Upper lobe of left lung (tissue), 6 donors: ENCODE data around the gene DQX1. TPM values are rescaled to one million over a fixed set of nuclear protein-coding genes. Genes with fewer than 3 reads are reported as not detected.
A peak's percentile ranks its signal among the peaks of the same experiment; 100 is the strongest.

Experiments used
- ATAC-seq, 2 donors: fragments of 200-7000 bp; cut with Tn5 transposase; one replicate each; pipeline ENCODE4 v1.9.1; 2022; ENCODE audit warnings: mild to moderate bottlenecking in 2 of 2, moderate library complexity in 2 of 2; ENCODE audit not compliant: low FRiP score in 2 of 2
- DNase-seq, 2 donors: peaks; one replicate each; pipeline ENCODE4 v3.0.0-alpha.2; 2019 to 2020
- H3K27ac ChIP-seq, 4 donors: fragments of 200-600 bp; sonication (generic); one replicate each; pipeline ENCODE4 v1.5.1; 2016 to 2019
- H3K27me3 ChIP-seq, 4 donors: fragments of 200-600 bp; sonication (generic); one replicate each; pipeline ENCODE4 v1.5.1; 2017 to 2019
- H3K36me3 ChIP-seq, 4 donors: fragments of 200-600 bp; sonication (generic); one replicate each; pipeline ENCODE4 v1.5.1; 2016 to 2019
- H3K4me1 ChIP-seq, 4 donors: fragments of 200-600 bp; sonication (generic); one replicate each; pipeline ENCODE4 v1.5.1; 2018 to 2019
- H3K4me3 ChIP-seq, 4 donors: fragments of 200-600 bp; sonication (generic); one replicate each; pipeline ENCODE4 v1.5.1; 2017 to 2019; ENCODE audit warnings: mild to moderate bottlenecking in 2 of 4, moderate library complexity in 1 of 4
- H3K9me3 ChIP-seq, 4 donors: fragments of 200-600 bp; sonication (generic); one replicate each; pipeline ENCODE4 v1.5.1; 2018 to 2019
- EP300 ChIP-seq, 4 donors: sonication (generic); formaldehyde crosslinking; IDR thresholded peaks; one replicate each; pipeline ENCODE4 v1.5.1; 2017; ENCODE audit warnings: antibody characterized with exemption in 4 of 4, control low read depth in 2 of 4
- POLR2A ChIP-seq, 4 donors: fragments of 450-650 bp; IDR thresholded peaks; one replicate each; pipeline ENCODE4 v1.5.1; 2016 to 2017; ENCODE audit warnings: antibody characterized with exemption in 4 of 4, mild to moderate bottlenecking in 2 of 4
- POLR2AphosphoS5 ChIP-seq, 2 donors: sonication (generic); formaldehyde crosslinking; IDR thresholded peaks; one replicate each; pipeline ENCODE4 v1.5.1; 2017; ENCODE audit warnings: antibody characterized with exemption in 2 of 2
- WGBS, 2 donors: methylation state at CpG; one replicate each; pipeline ENCODE4 v1.1.5; 2017 to 2018; 5-methylcytosine and 5-hydroxymethylcytosine counted together
- total RNA-seq, 6 donors: library from RNA; depleted of rRNA in 4 of 6; stranded (reverse); fragments of >200 nt in 4 of 6; gene quantifications; one replicate each; pipeline versions ENCODE4 v1.1.0 to v1.2.1, GENCODE V29; 2016 to 2021
- TF ChIP-seq, protein P1 (sequence below), 6 experiments: fragments of 450-650 bp in 4 of 6; fragments of 200-600 bp in 2 of 6; sonication (generic) in 2 of 6; IDR thresholded peaks; one replicate each; pipeline ENCODE4 v1.5.1; 2016 to 2019; ENCODE audit warnings: antibody characterized with exemption in 6 of 6
- donor health status: DM: no; HTN: no; CAD: no; lungs with moderate emphysema.
- donor health status: DM: no; HTN: yes; CAD: no; lungs with severe emphysema.

The DQX1 gene
- total RNA-seq, 6 donors from 2014 or later: 0.26 to 0.37 (median 0.33) TPM; not detected in 3

DNA sequence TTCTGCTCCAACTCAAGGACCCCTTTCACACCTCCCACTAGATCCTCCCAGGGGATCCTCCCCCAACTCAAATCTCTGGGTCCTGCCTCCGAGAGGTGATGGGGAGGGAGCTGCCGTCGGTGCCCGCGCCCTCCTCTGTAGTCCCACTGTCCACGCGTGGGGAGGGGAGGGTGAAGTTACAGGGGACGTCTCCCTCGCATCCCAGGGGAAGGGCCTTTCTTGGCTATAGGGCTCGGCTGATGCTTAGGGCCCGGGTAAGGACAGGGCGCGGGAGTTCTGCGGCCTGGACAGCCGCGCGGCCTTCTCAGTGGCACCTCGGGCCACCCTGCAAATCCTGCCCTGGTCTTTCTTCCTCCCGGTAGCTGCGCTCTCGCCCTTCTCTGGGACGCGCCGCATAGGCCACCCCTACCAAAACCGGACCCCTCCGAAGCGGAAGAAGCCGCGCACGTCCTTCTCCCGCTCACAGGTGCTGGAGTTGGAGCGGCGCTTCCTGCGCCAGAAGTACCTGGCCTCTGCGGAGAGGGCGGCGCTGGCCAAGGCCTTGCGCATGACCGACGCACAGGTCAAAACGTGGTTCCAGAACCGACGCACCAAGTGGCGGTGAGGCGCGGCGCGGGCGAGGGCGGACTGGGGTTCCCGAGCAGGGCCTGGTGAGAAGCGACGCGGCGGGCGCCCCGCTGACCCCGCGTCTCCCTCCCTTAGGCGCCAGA lies 10.6 kb downstream of the DQX1 start:
- Histone ChIP-seq H3K27me3 (peaks cover 6 to 62% (median 44%) of the 10 kb centered on the region in 4 donors), H3K36me3 (no peaks in the 10 kb centered on the region), H3K27ac (no peak overlapping the region), H3K4me3 (peak overlapping the region in 3 of 4 donors; percentile 36 to 49 (median 47)), H3K4me1 (peaks cover 25 to 31% (median 29%) of the 10 kb centered on the region in 4 donors), H3K9me3 (no peaks in the 10 kb centered on the region)
- ATAC-seq: peak; percentile 9 to 29
- peak in 1 of 2 donors; percentile 89 for DNase-seq
- WGBS, 2 donors: 7 to 9% methylated on average over 6 to 29 of the region's 60 CpGs
- TF ChIP-seq, protein P1, sequence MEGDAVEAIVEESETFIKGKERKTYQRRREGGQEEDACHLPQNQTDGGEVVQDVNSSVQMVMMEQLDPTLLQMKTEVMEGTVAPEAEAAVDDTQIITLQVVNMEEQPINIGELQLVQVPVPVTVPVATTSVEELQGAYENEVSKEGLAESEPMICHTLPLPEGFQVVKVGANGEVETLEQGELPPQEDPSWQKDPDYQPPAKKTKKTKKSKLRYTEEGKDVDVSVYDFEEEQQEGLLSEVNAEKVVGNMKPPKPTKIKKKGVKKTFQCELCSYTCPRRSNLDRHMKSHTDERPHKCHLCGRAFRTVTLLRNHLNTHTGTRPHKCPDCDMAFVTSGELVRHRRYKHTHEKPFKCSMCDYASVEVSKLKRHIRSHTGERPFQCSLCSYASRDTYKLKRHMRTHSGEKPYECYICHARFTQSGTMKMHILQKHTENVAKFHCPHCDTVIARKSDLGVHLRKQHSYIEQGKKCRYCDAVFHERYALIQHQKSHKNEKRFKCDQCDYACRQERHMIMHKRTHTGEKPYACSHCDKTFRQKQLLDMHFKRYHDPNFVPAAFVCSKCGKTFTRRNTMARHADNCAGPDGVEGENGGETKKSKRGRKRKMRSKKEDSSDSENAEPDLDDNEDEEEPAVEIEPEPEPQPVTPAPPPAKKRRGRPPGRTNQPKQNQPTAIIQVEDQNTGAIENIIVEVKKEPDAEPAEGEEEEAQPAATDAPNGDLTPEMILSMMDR (IDR thresholded peaks at IDR 0.05): no peak
- TF ChIP-seq POLR2A (IDR thresholded peaks at IDR 0.05): no peak
- TF ChIP-seq POLR2AphosphoS5 (IDR thresholded peaks at IDR 0.05): no peak
- no peak for TF ChIP-seq EP300 (IDR thresholded peaks at IDR 0.05)

DNA sequence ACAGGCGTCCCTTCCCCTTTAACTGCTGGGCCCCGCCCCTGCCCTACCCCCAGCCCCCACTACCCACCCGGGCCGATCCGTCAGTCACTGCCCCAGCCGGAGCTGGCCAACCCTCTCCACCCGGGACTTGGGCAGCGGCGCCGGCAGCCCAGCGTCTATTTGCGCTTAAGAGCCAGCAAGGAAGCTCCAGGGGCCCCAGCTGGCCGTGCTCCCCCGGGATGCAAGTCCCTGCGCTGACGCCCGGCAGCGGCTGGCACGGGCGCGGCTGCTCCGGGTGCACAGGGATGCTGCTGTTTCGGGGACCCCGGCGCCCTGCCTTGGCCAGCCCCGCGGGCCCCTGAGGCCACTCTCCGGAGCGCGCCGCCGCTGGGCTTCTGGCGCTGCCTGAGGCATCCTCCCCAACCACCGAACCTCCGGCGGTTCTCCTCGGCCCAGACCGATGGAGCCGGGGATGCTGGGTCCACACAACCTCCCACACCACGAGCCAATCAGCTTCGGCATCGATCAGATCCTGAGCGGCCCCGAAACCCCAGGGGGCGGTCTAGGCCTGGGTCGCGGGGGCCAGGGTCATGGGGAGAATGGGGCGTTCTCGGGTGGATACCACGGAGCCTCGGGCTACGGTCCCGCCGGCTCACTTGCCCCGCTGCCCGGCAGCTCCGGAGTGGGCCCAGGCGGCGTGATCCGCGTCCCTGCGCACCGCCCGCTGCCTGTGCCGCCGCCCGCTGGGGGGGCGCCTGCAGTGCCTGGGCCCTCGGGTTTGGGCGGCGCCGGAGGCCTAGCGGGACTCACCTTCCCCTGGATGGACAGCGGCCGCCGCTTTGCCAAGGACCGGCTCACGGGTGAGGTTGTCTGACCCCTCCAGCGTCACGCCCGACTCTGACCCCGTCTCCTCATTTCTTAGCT lies 11.4 kb downstream of the DQX1 start, which contains the start of gene TLX2:
TLX2 (plus strand) TSS at position 83 of the 903 bp plus-strand sequence; CDS start at position 440, 357 bp downstream.
- no peaks in the 10 kb centered on the region for H3K36me3 ChIP-seq
- peak within 1 kb of the TSS in 1 of 4 donors; percentile 49 for H3K4me3 ChIP-seq
- no peak within 1 kb of the TSS for H3K27ac ChIP-seq
- TF ChIP-seq POLR2AphosphoS5 (IDR thresholded peaks at IDR 0.05) (no peak), POLR2A (IDR thresholded peaks at IDR 0.05) (no peak), EP300 (IDR thresholded peaks at IDR 0.05) (no peak)
- TF ChIP-seq, protein P1 (IDR thresholded peaks at IDR 0.05): no peak
- DNase-seq (peak in 1 of 2 donors; percentile 86), ATAC-seq (peak in 1 of 2 donors; percentile 9)
- peaks cover 25 to 31% (median 29%) of the 10 kb centered on the region in 4 donors for H3K4me1 ChIP-seq
- 0 to 5% methylated on average over 2 to 37 of the region's 82 CpGs for WGBS, 2 donors
- no peaks in the 10 kb centered on the region for H3K9me3 ChIP-seq
- H3K27me3 ChIP-seq: peaks cover 6 to 62% (median 44%) of the 10 kb centered on the region in 4 donors

DNA sequence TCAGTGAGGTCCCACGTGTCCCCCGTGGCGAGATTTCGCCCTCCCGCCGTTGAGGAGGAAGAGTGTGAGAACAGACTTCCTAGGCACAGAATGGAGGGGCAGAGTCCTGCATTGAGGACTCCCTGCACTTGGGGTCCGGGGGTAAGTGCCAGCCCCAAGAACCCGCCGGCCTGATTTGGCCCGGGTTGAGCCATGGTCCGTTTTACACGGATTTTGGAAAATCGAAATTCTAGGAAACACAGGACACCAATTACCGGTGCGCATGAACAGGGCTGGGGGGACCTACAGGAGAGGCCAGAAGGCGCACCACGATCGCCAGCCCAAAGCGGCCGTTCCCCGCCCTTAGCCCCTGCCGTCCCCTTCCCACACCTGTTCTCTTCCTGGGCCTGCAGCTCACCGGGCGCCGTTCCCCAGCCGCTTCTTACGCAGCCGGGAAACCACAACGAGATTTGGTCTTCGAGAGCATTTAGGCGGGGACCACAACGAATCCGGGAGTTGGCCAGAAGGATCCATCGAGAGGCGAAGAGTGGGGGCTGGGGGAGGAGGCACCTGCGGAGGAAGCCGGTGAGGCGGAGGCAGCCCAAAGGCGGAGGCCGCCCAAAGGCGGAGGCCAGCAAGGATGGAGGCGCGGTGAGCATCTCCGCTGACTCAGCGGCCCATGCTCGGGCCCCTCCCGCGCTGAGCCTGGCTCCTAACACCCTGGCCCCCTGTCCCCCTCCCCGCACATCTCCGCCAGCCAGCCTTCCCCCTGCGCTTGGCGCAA lies 12.2 kb downstream of the DQX1 start:
- WGBS, 2 donors: 9 to 11% methylated on average over 32 to 46 of the region's 52 CpGs

More for the DNA sequence above, 12.2 kb downstream of the DQX1 start:
- no peak overlapping the region for H3K27ac ChIP-seq
- peaks cover 6 to 62% (median 44%) of the 10 kb centered on the region in 4 donors for H3K27me3 ChIP-seq
- peak in 1 of 2 donors; percentile 72 for DNase-seq
- H3K9me3 ChIP-seq: no peaks in the 10 kb centered on the region
- no peaks in the 10 kb centered on the region for H3K36me3 ChIP-seq
- TF ChIP-seq POLR2AphosphoS5 (IDR thresholded peaks at IDR 0.05): peak; percentile 31 to 46
- TF ChIP-seq, protein P1 (IDR thresholded peaks at IDR 0.05): no peak
- no peak for ATAC-seq
- peaks cover 25 to 31% (median 29%) of the 10 kb centered on the region in 4 donors for H3K4me1 ChIP-seq
- H3K4me3 ChIP-seq: peak overlapping the region in 1 of 4 donors; percentile 5
